Measurements from ENCODE around the gene TTC34. TPM values are rescaled to one million over a fixed set of nuclear protein-coding genes. Genes with fewer than 3 reads are reported as not detected.
A peak's percentile ranks its signal among the peaks of the same experiment; 100 is the strongest.

Gene TTC34
- total and polyA plus RNA-seq, 2 of the 13 experiments (the other 11 are each of a cell fraction or from before 2014, with no cell fraction given), result 0.07 to 0.11 TPM

DNA sequence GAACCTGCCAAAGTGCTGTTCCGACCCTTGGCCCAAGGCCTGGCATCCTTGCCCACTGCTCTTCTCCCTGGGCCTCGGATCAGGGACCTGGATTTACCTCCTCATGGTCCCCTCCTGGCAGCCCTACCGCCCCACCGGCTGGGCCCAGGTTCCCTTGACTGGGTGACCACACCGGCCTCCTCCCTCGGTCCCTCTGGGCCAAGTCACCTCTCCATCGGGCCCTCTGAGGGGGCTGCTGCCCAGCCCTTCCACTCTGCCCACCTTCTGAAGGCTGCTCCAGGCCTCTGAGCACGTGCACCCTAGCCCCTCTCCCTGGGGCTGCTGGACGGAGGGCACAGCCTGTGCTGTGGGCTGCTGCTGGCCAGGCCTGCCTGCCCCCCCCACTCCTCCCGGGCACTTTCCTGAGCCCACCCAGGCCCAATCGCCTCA, 159.3 kb downstream of the TTC34 start (continued):
- TF ChIP-seq, protein P1, sequence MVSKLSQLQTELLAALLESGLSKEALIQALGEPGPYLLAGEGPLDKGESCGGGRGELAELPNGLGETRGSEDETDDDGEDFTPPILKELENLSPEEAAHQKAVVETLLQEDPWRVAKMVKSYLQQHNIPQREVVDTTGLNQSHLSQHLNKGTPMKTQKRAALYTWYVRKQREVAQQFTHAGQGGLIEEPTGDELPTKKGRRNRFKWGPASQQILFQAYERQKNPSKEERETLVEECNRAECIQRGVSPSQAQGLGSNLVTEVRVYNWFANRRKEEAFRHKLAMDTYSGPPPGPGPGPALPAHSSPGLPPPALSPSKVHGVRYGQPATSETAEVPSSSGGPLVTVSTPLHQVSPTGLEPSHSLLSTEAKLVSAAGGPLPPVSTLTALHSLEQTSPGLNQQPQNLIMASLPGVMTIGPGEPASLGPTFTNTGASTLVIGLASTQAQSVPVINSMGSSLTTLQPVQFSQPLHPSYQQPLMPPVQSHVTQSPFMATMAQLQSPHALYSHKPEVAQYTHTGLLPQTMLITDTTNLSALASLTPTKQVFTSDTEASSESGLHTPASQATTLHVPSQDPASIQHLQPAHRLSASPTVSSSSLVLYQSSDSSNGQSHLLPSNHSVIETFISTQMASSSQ (IDR thresholded peaks at IDR 0.05; ENCODE audit: low read depth), result no peak
- TF ChIP-seq, protein P1 (CRISPR knock-in tag; IDR thresholded peaks at IDR 0.05; ENCODE audit: borderline replicate concordance), result no peak
- TF ChIP-seq MATR3 (CRISPR knock-in tag; IDR thresholded peaks at IDR 0.05), result no peak
- no peak for TF ChIP-seq ZMYM4 (CRISPR knock-in tag; IDR thresholded peaks at IDR 0.05)
- TF ChIP-seq, protein P2, sequence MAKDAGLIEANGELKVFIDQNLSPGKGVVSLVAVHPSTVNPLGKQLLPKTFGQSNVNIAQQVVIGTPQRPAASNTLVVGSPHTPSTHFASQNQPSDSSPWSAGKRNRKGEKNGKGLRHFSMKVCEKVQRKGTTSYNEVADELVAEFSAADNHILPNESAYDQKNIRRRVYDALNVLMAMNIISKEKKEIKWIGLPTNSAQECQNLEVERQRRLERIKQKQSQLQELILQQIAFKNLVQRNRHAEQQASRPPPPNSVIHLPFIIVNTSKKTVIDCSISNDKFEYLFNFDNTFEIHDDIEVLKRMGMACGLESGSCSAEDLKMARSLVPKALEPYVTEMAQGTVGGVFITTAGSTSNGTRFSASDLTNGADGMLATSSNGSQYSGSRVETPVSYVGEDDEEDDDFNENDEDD (CRISPR knock-in tag; IDR thresholded peaks at IDR 0.05; ENCODE audit: borderline replicate concordance), result no peak
- TF ChIP-seq CBX5 (CRISPR knock-in tag; IDR thresholded peaks at IDR 0.05; ENCODE audit: borderline replicate concordance), result no peak
- TF ChIP-seq NONO (IDR thresholded peaks at IDR 0.05), result no peak
- no peak for TF ChIP-seq NONO (CRISPR knock-in tag; conservative IDR thresholded peaks at IDR 0.05)
- peak; percentile 81; the same call in 1 of the 2 replicates for TF ChIP-seq ZNF468 (CRISPR knock-in tag; IDR thresholded peaks at IDR 0.05)
- TF ChIP-seq, protein P3, sequence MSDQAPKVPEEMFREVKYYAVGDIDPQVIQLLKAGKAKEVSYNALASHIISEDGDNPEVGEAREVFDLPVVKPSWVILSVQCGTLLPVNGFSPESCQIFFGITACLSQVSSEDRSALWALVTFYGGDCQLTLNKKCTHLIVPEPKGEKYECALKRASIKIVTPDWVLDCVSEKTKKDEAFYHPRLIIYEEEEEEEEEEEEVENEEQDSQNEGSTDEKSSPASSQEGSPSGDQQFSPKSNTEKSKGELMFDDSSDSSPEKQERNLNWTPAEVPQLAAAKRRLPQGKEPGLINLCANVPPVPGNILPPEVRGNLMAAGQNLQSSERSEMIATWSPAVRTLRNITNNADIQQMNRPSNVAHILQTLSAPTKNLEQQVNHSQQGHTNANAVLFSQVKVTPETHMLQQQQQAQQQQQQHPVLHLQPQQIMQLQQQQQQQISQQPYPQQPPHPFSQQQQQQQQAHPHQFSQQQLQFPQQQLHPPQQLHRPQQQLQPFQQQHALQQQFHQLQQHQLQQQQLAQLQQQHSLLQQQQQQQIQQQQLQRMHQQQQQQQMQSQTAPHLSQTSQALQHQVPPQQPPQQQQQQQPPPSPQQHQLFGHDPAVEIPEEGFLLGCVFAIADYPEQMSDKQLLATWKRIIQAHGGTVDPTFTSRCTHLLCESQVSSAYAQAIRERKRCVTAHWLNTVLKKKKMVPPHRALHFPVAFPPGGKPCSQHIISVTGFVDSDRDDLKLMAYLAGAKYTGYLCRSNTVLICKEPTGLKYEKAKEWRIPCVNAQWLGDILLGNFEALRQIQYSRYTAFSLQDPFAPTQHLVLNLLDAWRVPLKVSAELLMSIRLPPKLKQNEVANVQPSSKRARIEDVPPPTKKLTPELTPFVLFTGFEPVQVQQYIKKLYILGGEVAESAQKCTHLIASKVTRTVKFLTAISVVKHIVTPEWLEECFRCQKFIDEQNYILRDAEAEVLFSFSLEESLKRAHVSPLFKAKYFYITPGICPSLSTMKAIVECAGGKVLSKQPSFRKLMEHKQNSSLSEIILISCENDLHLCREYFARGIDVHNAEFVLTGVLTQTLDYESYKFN (CRISPR knock-in tag; conservative IDR thresholded peaks at IDR 0.05), result no peak
- no peak for TF ChIP-seq ZNF550 (CRISPR knock-in tag; IDR thresholded peaks at IDR 0.05; ENCODE audit: borderline replicate concordance)
- TF ChIP-seq ZNF883 (CRISPR knock-in tag; IDR thresholded peaks at IDR 0.05; ENCODE audit: not compliant biosample characterization), result no peak
- TF ChIP-seq ZNF552 (CRISPR knock-in tag; IDR thresholded peaks at IDR 0.05; ENCODE audit: borderline replicate concordance), result no peak
- TF ChIP-seq, protein P4, sequence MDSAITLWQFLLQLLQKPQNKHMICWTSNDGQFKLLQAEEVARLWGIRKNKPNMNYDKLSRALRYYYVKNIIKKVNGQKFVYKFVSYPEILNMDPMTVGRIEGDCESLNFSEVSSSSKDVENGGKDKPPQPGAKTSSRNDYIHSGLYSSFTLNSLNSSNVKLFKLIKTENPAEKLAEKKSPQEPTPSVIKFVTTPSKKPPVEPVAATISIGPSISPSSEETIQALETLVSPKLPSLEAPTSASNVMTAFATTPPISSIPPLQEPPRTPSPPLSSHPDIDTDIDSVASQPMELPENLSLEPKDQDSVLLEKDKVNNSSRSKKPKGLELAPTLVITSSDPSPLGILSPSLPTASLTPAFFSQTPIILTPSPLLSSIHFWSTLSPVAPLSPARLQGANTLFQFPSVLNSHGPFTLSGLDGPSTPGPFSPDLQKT (CRISPR knock-in tag; IDR thresholded peaks at IDR 0.05; ENCODE audit: borderline replicate concordance), result no peak
- no peak for TF ChIP-seq MBNL3 (CRISPR knock-in tag; conservative IDR thresholded peaks at IDR 0.05)
- TF ChIP-seq, protein P5, sequence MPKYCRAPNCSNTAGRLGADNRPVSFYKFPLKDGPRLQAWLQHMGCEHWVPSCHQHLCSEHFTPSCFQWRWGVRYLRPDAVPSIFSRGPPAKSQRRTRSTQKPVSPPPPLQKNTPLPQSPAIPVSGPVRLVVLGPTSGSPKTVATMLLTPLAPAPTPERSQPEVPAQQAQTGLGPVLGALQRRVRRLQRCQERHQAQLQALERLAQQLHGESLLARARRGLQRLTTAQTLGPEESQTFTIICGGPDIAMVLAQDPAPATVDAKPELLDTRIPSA (CRISPR knock-in tag; IDR thresholded peaks at IDR 0.05; ENCODE audit: borderline replicate concordance), result 0 out of 2 replicates have a peak, but pooled peaks have one; percentile 36
- TF ChIP-seq, protein P6, sequence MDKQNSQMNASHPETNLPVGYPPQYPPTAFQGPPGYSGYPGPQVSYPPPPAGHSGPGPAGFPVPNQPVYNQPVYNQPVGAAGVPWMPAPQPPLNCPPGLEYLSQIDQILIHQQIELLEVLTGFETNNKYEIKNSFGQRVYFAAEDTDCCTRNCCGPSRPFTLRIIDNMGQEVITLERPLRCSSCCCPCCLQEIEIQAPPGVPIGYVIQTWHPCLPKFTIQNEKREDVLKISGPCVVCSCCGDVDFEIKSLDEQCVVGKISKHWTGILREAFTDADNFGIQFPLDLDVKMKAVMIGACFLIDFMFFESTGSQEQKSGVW (CRISPR knock-in tag; IDR thresholded peaks at IDR 0.05; ENCODE audit: borderline replicate concordance), result no peak

Data from HepG2 (cell line).